ENCODE results near the gene OCRL.

Gene OCRL

GRCh38 chrX:129540068-129540653 lies at the start of gene OCRL:
TSS of gene OCRL (plus strand) at chrX:129540259. CDS start at chrX:129540440, 181 bp downstream.
- peak; percentile 57 for DNase-seq (ENCODE audit: low spot score)

DNA sequence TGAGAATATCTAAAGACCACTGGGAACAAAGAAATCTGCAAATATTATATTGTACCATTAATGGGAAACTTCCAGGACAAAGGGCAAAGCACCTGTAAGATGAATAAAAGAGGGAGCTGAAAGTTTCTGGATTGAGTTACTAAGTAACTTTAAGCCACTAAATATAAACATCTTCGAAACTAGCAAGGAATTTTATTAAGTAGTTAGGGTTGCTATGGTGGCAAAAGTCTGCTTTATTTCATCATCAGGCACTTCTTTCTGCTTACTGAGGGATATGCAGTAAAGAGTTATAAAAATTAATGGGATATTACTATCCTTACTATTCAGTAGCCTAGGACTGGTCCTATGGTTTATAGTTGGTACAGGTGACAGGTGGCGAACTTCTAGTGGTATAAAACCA lies 49.7 kb upstream of the OCRL start:
- DNase-seq (ENCODE audit: low spot score) = no peak

DNA sequence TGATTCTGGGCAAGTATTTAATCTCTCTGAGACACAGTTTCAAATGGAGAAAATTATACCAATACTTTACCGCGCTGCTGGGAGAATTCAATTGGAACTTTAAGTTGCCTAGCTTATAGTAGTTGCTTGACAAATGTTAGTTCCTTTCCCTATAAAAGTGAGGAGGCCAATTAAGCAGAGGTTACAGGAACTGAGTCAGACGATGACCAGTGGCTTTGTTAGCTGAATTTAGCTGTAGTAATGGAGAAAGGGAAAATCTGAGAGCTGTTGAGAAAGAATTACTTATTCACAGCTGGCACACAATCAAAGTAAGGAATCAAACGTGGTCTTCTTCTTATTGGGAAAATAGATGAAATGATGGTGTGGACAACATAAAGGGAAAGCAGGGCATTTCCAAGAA lies 46.4 kb upstream of the OCRL start:
- DNase-seq (ENCODE audit: low spot score) = no peak

GRCh38 chrX:129494887-129495286 lies 45.2 kb upstream of the OCRL start:
- DNase-seq (ENCODE audit: low spot score) = no peak

DNA sequence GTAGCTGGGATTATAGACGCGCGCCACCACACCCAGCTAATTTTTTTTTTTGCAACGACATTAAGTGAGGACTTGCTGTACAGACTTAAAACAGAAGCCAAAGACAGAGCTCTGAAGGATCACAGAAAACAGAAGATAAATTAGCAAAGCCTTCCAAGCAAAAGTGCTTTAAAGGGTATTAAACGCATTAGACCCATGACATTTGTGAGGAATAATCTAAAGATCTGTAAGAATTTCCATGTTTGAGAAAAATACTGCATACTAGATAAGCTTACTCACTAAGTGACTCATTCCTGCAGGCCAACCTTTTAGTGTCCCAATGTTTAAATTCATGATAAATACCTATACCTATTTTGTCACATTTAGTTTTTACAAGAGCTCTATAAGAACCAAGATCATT lies 44.2 kb upstream of the OCRL start:
- no peak for DNase-seq (ENCODE audit: low spot score)

DNA sequence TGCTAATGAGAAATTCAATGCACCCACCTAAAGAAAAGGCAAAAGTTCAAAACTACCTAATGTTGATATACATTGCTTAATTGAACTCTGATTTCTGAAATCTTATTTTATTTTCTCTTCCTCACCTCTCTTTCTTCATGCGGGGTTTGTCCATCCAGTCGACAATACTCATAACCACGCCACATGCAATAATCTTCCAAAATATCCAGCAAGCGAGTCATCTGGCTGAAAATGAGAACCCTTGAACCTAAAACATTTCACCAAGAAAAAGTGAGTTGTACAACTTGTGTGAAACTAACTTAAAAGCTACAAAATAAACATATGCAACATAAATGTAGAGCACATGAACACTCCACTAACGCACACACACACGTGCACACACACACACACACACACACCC lies 43.4 kb upstream of the OCRL start:
- no peak for DNase-seq (ENCODE audit: low spot score)

- DNase-seq (ENCODE audit: low spot score) = no peak
Measured at GRCh38 chrX:129497146-129497843, 42.8 kb upstream of the OCRL start.

DNA sequence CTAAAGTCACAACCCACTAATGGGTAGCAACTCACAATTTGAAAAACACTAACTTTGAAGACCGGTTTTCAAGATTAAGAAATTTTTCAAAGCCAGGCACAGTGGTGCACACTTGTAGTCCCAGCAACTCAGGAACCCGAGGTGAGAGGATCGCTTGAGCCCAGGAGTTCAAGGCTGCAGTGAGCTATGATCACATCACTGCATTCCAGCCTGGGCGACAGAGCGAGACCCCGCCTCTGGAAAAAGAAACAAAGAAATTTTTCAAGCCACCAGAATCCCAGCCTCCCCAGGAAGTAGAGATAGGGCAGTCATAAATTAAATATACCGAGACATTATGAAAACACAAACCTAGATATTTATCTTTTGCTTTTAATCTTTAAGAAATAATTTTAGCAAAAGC lies 29.7 kb upstream of the OCRL start:
- no peak for DNase-seq (ENCODE audit: low spot score)

DNA sequence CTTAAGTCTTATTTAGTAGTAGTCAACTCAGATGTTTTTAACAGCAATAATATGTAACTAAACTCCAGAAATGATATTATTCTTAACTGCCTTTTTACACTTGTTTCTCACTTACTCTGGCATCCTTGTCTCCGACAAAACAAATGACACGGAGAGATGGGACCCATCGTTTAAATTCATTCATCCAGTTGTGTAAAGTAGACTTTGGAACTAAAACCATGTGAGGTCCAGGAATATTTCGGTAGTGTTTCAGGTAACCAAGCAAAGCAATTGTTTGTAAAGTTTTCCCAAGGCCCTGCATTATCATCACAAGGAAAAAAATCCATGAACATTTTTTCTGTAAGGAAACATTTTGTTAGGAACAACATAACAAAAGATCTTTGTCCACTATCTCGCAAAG lies 28.4 kb upstream of the OCRL start:
- DNase-seq (ENCODE audit: low spot score) = no peak

- DNase-seq (ENCODE audit: low spot score) = no peak
Measured at GRCh38 chrX:129512409-129512808, 27.6 kb upstream of the OCRL start.

DNA sequence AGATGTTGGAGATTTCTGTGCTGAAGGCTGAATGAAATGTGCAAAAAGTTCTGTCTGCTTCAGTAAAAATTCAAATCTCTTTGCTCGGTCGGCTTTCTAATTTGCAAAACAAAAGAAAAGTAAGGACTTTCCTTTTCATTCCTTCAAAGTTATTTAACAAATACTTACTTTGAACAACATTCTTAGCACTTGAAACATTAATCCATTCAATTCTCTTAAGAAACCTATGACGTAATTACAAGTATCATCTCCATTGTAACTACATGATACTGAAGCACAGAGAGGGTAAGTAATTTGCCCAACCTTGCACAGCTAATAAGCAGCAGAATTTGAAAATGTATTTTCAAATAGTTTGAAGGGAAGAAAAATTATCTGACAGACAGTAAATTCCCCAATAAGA lies 23.7 kb upstream of the OCRL start:
- no peak for DNase-seq (ENCODE audit: low spot score)

- no peak for DNase-seq (ENCODE audit: low spot score)
Measured at GRCh38 chrX:129520151-129520550, 19.9 kb upstream of the OCRL start.

DNA sequence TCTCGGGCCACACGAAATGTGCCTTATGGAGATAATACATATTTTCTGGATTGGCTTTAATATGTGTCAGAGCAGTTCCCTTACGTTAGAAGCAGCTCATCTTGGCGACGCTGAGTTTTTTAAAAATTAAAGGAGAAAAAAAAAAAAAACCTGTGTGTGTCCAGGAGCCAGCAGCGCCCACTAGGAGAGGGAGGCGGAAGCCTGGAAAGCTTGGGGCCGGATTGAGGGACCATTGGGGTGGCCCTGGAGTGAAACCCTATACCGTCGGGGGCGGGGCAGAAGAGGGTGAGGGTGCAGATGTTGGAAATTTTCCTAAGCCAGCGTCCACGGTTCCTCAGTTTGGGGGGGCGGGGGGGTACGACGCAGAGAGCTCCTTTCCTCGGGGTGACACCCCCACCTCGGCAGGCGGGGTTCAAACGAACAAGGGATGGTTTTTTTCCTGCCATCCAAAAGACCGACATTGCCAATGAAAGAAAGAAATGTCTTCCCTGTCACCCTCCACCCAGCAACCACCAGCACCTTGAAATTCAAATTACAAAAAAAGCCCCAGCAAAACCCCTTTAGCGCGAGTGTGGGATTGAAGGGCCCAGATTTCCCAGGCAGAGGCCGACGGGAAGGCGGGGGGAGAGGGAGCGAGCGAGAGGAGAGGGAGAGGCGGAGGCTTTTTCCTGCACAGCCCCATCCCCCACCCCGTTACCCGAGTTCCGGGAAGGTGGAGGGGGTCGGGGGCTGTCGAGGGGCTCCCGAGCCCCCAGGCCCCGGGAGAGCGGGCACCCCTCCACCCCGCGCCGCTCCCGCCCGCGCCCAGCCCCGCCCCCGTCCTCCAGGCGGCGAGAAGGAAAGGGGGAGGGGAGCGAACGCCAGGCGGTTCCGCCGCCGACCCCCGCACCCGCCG lies 17.6 kb upstream of the OCRL start:
- DNase-seq (ENCODE audit: low spot score) = peak; percentile 49

- DNase-seq (ENCODE audit: low spot score) = peak; percentile 81
Measured at GRCh38 chrX:129523079-129523911, 16.8 kb upstream of the OCRL start, which contains the start of gene SMARCA1. TSS of gene SMARCA1 (minus strand) at chrX:129523490. CDS start at chrX:129523370, 120 bp downstream.

DNA sequence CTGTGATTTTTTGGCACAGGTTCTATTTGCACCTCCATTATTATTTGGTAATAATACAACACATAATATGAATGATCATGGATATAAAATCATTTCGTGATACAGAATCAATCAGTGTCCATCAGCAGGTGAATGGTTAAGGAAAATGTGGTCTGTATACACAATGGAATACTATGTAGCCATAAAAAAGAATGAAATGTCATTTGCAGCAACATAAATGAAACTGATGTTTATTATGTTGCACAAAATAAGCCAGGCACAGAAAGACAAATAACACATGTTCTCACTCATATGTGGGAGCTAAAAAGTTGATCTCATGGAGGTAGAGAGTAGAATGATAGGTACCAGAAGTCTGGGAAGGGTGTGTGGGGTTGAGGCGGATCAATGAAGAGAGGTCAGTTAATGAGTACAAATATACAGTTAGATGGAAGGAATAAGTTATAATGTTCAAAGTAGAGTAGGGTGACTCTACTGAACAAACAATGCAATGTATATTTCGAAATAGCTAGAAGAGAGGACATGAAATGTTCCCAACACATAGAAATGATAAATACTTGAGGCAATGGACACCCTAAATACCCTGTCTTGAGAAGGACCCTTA lies 15.7 kb upstream of the OCRL start:
- DNase-seq (ENCODE audit: low spot score) = no peak

GRCh38 chrX:129525162-129525561 lies 14.9 kb upstream of the OCRL start:
- DNase-seq (ENCODE audit: low spot score) = peak; percentile 48

DNA sequence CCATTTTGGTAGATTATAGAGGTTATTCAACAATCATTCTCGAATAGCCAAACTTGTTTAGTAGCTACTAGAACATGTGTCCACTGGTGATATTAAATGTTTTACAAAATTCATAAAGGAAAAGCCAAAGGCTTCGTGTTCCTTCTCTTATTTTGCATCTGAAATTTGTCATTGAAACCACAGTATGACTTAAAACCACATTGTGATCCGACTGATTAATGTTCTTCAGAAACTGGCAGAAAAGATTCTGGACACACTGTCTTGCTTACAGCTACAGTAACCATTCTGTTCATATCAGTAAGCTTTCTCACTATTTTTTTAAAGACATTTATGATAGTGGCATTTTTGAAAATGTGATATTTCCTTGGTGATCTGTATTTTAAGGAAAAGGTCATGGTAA lies 14.2 kb upstream of the OCRL start:
- DNase-seq (ENCODE audit: low spot score) = no peak

- DNase-seq (ENCODE audit: low spot score) = no peak
Measured at GRCh38 chrX:129529685-129530281, 10.3 kb upstream of the OCRL start.

- DNase-seq (ENCODE audit: low spot score) = no peak
Measured at GRCh38 chrX:129530410-129530809, 9.6 kb upstream of the OCRL start.

DNA sequence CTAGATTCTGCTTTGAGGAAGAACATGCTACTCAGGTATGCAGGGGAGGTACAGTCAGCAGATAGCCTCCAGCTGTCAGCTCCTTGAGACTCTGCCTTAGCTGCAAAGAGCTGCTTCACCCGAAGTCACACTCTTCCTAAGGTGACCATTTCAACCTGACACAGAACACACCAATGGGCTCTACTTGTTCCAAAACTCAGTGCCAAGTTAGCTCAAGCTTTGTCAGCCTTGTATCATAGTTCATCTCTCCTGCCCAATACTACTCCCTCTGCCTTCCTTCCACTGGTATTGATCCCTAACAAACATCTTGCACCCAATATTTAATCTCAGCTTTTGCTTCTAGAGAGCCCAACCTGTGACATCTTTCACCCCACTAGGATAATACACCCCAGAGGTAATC lies 8.9 kb upstream of the OCRL start:
- no peak for DNase-seq (ENCODE audit: low spot score)

All from HuH-7 (cell line).